PFSK-1 (cell line): ENCODE measurements around the gene TFDP2.

Source experiments
- FOXP2 ChIP-seq: optimal IDR thresholded peaks from 2 replicates; pipeline ENCODE3; 2011; ENCODE audit warnings: borderline replicate concordance, control low read depth, inconsistent platforms; ENCODE audit not compliant: insufficient read depth; ENCODE audit errors: extremely low read length, extremely low read depth
- POLR2AphosphoS5 ChIP-seq: IDR thresholded peaks from 2 replicates; pipeline ENCODE4 v1.6.1; 2012; ENCODE audit warnings: low read depth, mild to moderate bottlenecking, control low read depth, low read length, moderate library complexity
- SIN3A ChIP-seq: IDR thresholded peaks from 2 replicates; pipeline ENCODE4 v1.6.1; 2012; ENCODE audit warnings: mild to moderate bottlenecking, low read length, moderate library complexity, borderline replicate concordance; ENCODE audit not compliant: insufficient read depth

DNA sequence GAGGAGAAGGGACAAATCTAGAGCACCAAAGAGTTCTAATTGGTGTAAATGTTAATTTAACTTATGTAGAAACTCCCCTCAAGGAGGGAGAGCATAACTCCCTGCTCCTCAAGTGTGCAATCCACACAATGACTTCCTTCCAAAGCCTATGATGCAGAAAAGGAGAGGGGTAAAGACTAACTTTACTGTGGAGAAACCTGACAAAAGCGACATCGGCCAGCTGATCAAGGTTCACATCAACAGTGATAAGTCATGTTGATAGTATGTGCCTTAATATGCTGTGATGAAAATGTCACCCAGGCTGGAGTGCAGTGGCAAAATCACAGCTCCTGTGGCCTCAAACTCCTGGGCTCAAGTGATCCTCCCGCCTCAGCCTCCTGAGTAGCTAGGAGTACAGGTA is 76.5 kb downstream of the TFDP2 start:
- TF ChIP-seq FOXP2 (no peak), SIN3A (no peak), POLR2AphosphoS5 (no peak)
